ENCODE results near the gene HUWE1. TPM values are rescaled to one million over a fixed set of nuclear protein-coding genes. Genes with fewer than 3 reads are reported as not detected.

HUWE1 gene
- total RNA-seq, 3 donors from 2014 or later (not counting 1 experiment from before 2014, with no cell fraction given): 187 to 241 (median 218) TPM

DNA sequence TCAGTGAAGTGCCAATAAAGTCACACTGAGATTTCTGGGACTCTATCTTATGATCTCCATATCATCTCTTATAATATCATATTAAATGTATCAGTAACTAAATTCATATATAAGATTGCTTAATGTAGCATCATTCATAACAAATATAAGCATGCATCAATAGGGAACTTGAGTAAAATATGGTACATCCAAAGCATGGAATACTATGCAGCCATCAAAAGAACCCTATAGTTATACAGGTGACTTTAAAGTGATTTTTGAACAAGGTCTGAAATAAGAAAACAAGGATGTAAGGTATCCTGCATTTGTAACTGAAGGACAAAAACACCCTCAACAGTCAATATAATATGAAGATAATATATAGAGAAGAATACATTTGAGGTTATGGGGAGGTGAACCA lies 47.3 kb downstream of the HUWE1 start:
- H3K4me1 ChIP-seq (ENCODE audit: control insufficient read depth, insufficient read depth, low read length): no peaks in the 10 kb centered on the region
- no peak overlapping the region for H3K27ac ChIP-seq (ENCODE audit: low read length)
- peaks cover 35% of the 10 kb centered on the region for H3K36me3 ChIP-seq (ENCODE audit: control insufficient read depth, insufficient read depth, low read length)
- ATAC-seq (no peak), DNase-seq (no peak)
- Mint-ChIP-seq H3K27me3 (ENCODE audit: low read depth in 2 of 2) (no peaks in the 10 kb centered on the region), H3K9me3 (no peaks in the 10 kb centered on the region), H3K4me1 (no peaks in the 10 kb centered on the region), H3K27ac (no peak overlapping the region), H3K4me3 (no peak overlapping the region), H3K36me3 (no peaks in the 10 kb centered on the region)
- H3K27me3 ChIP-seq (ENCODE audit: control insufficient read depth, insufficient read depth, low read length): no peaks in the 10 kb centered on the region
- intact Hi-C loops (cut with micrococcal nuclease): no loop called here
- TF ChIP-seq, protein P1, sequence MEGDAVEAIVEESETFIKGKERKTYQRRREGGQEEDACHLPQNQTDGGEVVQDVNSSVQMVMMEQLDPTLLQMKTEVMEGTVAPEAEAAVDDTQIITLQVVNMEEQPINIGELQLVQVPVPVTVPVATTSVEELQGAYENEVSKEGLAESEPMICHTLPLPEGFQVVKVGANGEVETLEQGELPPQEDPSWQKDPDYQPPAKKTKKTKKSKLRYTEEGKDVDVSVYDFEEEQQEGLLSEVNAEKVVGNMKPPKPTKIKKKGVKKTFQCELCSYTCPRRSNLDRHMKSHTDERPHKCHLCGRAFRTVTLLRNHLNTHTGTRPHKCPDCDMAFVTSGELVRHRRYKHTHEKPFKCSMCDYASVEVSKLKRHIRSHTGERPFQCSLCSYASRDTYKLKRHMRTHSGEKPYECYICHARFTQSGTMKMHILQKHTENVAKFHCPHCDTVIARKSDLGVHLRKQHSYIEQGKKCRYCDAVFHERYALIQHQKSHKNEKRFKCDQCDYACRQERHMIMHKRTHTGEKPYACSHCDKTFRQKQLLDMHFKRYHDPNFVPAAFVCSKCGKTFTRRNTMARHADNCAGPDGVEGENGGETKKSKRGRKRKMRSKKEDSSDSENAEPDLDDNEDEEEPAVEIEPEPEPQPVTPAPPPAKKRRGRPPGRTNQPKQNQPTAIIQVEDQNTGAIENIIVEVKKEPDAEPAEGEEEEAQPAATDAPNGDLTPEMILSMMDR (IDR thresholded peaks at IDR 0.05): no peak
- no peaks in the 10 kb centered on the region for H3K9me3 ChIP-seq (ENCODE audit: control insufficient read depth, insufficient read depth, low read length)
- H3K4me3 ChIP-seq (ENCODE audit: low read length): no peak overlapping the region

DNA sequence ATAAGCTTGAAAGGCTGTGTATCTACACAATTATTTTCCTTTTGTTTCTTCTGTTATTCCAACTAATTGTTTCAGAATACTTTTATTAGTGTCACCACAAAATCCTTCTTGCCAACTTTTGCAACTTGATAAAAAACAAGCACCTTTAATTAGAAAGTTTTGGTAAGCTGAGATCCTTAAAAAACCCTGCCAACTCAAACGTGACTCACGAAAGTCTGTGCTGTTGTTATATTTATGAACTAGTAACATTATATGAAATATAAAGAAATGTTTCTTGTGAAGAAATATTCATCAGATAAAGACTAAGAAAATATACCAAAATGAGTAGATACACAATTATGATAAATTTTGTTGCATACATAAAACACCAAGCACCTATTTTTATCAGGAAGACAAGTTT lies 49.0 kb downstream of the HUWE1 start:
- Histone ChIP-seq H3K4me3 (ENCODE audit: low read length) (no peak overlapping the region), H3K4me1 (ENCODE audit: control insufficient read depth, insufficient read depth, low read length) (no peaks in the 10 kb centered on the region), H3K27ac (ENCODE audit: low read length) (no peak overlapping the region), H3K36me3 (ENCODE audit: control insufficient read depth, insufficient read depth, low read length) (peaks cover 39% of the 10 kb centered on the region), H3K9me3 (ENCODE audit: control insufficient read depth, insufficient read depth, low read length) (no peaks in the 10 kb centered on the region), H3K27me3 (ENCODE audit: control insufficient read depth, insufficient read depth, low read length) (no peaks in the 10 kb centered on the region)
- no CpG with 5 or more reads among the region's 2 CpGs for WGBS (ENCODE audit: insufficient coverage)
- Mint-ChIP-seq H3K36me3 (no peaks in the 10 kb centered on the region), H3K9me3 (no peaks in the 10 kb centered on the region), H3K27ac (no peak overlapping the region), H3K4me3 (no peak overlapping the region), H3K27me3 (ENCODE audit: low read depth in 2 of 2) (no peaks in the 10 kb centered on the region), H3K4me1 (peaks cover 0 to 5% of the 10 kb centered on the region in 2 donors)
- intact Hi-C loops (cut with micrococcal nuclease): no loop called here
- TF ChIP-seq, protein P1 (IDR thresholded peaks at IDR 0.05): no peak
- ATAC-seq (no peak), DNase-seq (no peak)

DNA sequence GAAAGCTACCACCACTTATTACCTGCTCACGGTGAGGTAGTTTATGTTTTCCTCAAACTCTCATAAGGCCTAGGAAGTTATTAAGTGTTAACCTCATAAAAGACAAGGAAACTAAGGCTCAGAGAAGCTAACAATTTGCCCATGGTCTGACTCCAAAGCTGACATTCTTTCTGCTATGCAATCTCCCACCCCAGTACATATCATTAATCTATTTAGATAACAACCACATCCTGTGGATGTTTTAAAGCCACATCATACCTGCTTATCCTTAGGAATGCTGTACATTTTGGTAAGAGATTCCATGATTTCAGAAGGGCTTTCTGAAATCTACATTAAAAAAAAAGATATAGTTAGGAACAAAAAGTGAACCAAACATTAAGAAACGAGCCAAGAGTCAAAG lies 55.4 kb downstream of the HUWE1 start:
- Histone ChIP-seq H3K4me3 (ENCODE audit: low read length) (no peak overlapping the region), H3K4me1 (ENCODE audit: control insufficient read depth, insufficient read depth, low read length) (no peaks in the 10 kb centered on the region), H3K9me3 (ENCODE audit: control insufficient read depth, insufficient read depth, low read length) (no peaks in the 10 kb centered on the region), H3K27ac (ENCODE audit: low read length) (no peak overlapping the region), H3K36me3 (ENCODE audit: control insufficient read depth, insufficient read depth, low read length) (peaks cover 75% of the 10 kb centered on the region), H3K27me3 (ENCODE audit: control insufficient read depth, insufficient read depth, low read length) (no peaks in the 10 kb centered on the region)
- intact Hi-C loops (cut with micrococcal nuclease): no loop called here
- DNase-seq (no peak), ATAC-seq (no peak)
- TF ChIP-seq, protein P1 (IDR thresholded peaks at IDR 0.05): no peak
- Mint-ChIP-seq H3K27me3 (ENCODE audit: low read depth in 2 of 2) (no peaks in the 10 kb centered on the region), H3K4me3 (no peak overlapping the region), H3K27ac (peak overlapping the region; percentile 13 to 53), H3K9me3 (no peaks in the 10 kb centered on the region), H3K4me1 (peaks cover 0 to 5% of the 10 kb centered on the region in 2 donors), H3K36me3 (peaks cover 13% of the 10 kb centered on the region)
- no CpG with 5 or more reads among the region's 2 CpGs for WGBS (ENCODE audit: insufficient coverage)

- Mint-ChIP-seq H3K4me3 (no peak overlapping the region), H3K9me3 (no peaks in the 10 kb centered on the region), H3K27me3 (ENCODE audit: low read depth in 2 of 2) (no peaks in the 10 kb centered on the region), H3K36me3 (peaks cover 13% of the 10 kb centered on the region), H3K27ac (peak overlapping the region in 1 of 2 donors; percentile 24), H3K4me1 (peaks cover 0 to 5% of the 10 kb centered on the region in 2 donors)
- intact Hi-C loops (cut with micrococcal nuclease): no loop called here
- ATAC-seq (no peak), DNase-seq (no peak)
- WGBS (ENCODE audit: insufficient coverage): 100% methylated on average over 2 of the region's 4 CpGs
- Histone ChIP-seq H3K36me3 (ENCODE audit: control insufficient read depth, insufficient read depth, low read length) (peaks cover 75% of the 10 kb centered on the region), H3K27ac (ENCODE audit: low read length) (no peak overlapping the region), H3K4me1 (ENCODE audit: control insufficient read depth, insufficient read depth, low read length) (no peaks in the 10 kb centered on the region), H3K4me3 (ENCODE audit: low read length) (no peak overlapping the region), H3K27me3 (ENCODE audit: control insufficient read depth, insufficient read depth, low read length) (no peaks in the 10 kb centered on the region), H3K9me3 (ENCODE audit: control insufficient read depth, insufficient read depth, low read length) (no peaks in the 10 kb centered on the region)
- TF ChIP-seq, protein P1 (IDR thresholded peaks at IDR 0.05): no peak
Measured at GRCh38 chrX:53630261-53630660, 56.3 kb downstream of the HUWE1 start.

All from natural killer cell (primary cell).